ENCODE results near the gene GLS. TPM values are rescaled to one million over a fixed set of nuclear protein-coding genes. Genes with fewer than 3 reads are reported as not detected.

The GLS gene
- total RNA-seq, 5 donors from 2014 or later (not counting 1 experiment from before 2014, with no cell fraction given): 192 to 233 (median 209) TPM

DNA sequence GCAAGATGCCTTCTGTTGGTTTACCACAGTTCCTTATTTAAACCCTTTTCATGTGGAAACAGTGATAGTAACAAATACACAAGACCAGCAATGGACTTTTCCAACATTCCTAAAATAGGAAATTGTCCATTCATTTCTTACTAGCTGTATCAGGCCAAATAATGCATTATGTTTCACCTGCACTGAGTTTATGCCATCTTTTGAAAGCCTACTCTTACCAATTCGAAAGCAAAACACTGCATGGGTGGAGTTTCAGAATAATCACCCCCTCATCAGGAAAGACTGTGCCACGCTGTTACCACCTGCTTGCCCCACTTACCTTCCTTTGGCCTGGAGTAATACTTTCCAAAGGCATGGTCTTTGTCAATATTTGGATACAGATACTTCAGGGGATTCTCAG, 95.9 kb downstream of the GLS start:
- H3K4me3 ChIP-seq (ENCODE audit: control insufficient read depth in 1 of 2, extremely low read depth in 1 of 2, low read length in 1 of 2): no peak overlapping the region
- H3K9me3 Mint-ChIP-seq: no peaks in the 10 kb centered on the region
- H3K27me3 ChIP-seq (replicated peaks in 1 of 2; ENCODE audit: control insufficient read depth in 2 of 2, extremely low read depth in 1 of 2, insufficient read depth in 2 of 2, low read length in 1 of 2): no peaks in the 10 kb centered on the region
- H3K36me3 ChIP-seq (ENCODE audit: control insufficient read depth in 2 of 2, extremely low read depth in 1 of 2, insufficient read depth in 1 of 2, low read length in 1 of 2): peaks cover 12 to 99% of the 10 kb centered on the region in 2 donors
- H3K4me1 ChIP-seq (ENCODE audit: control insufficient read depth in 1 of 2, extremely low read depth in 1 of 2, insufficient read depth in 2 of 2, low read length in 2 of 2): peaks cover 3 to 11% of the 10 kb centered on the region in 2 experiments
- peaks cover 28 to 53% (median 31%) of the 10 kb centered on the region in 3 donors for H3K4me1 Mint-ChIP-seq
- H3K4me3 Mint-ChIP-seq: no peak overlapping the region
- 80% methylated on average over 1 of the region's 2 CpGs for WGBS (ENCODE audit: insufficient coverage)
- ChIA-PET POLR2A (no interaction called here), CTCF (no interaction called here)
- H3K9me3 ChIP-seq: no peaks in the 10 kb centered on the region
- peak overlapping the region in 1 of 2 donors; percentile 69 for H3K27ac Mint-ChIP-seq
- DNase-seq: no peak
- H3K27me3 Mint-ChIP-seq: no peaks in the 10 kb centered on the region
- no peak overlapping the region for H3K27ac ChIP-seq (ENCODE audit: low read length)
- peaks cover 78% of the 10 kb centered on the region for H3K36me3 Mint-ChIP-seq
- ATAC-seq (replicated peaks in 1 of 4): no peak

DNA sequence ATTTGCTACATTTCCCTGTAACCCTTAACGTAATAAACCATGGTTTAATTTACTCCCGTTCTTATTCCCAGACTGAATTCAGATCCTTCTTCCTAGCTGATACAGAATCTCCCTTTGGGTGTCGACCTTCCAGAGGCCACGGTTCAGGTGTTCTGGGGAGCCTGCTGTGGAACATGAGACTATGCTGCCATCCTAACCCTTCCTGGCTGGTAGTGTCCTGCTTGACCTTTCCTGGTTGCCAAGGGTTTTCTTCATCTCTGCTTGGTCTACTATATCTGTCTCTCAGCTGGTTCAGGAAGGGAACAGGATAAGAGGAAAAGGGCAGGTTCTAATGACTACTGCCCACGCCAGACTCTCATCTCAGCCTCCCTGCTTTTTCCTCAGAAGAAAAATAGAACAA, 96.9 kb downstream of the GLS start:
- peaks cover 12 to 99% of the 10 kb centered on the region in 2 donors for H3K36me3 ChIP-seq (ENCODE audit: control insufficient read depth in 2 of 2, extremely low read depth in 1 of 2, insufficient read depth in 1 of 2, low read length in 1 of 2)
- H3K27ac Mint-ChIP-seq: peak overlapping the region; percentile 57 to 94
- CTCF ChIA-PET: no interaction called here
- H3K36me3 Mint-ChIP-seq: peaks cover 84% of the 10 kb centered on the region
- ATAC-seq (replicated peaks in 1 of 4) (no peak), DNase-seq (no peak)
- H3K9me3 Mint-ChIP-seq: no peaks in the 10 kb centered on the region
- H3K9me3 ChIP-seq: no peaks in the 10 kb centered on the region
- H3K27me3 ChIP-seq (replicated peaks in 1 of 2; ENCODE audit: control insufficient read depth in 2 of 2, extremely low read depth in 1 of 2, insufficient read depth in 2 of 2, low read length in 1 of 2): no peaks in the 10 kb centered on the region
- no peak overlapping the region for H3K4me3 ChIP-seq (ENCODE audit: control insufficient read depth in 1 of 2, extremely low read depth in 1 of 2, low read length in 1 of 2)
- H3K4me1 Mint-ChIP-seq: peaks cover 36 to 62% (median 41%) of the 10 kb centered on the region in 3 donors
- 83% methylated on average over 1 of the region's 5 CpGs for WGBS (ENCODE audit: insufficient coverage)
- no peaks in the 10 kb centered on the region for H3K27me3 Mint-ChIP-seq
- POLR2A ChIA-PET: no interaction called here
- peaks cover 3 to 13% of the 10 kb centered on the region in 2 experiments for H3K4me1 ChIP-seq (ENCODE audit: control insufficient read depth in 1 of 2, extremely low read depth in 1 of 2, insufficient read depth in 2 of 2, low read length in 2 of 2)
- H3K27ac ChIP-seq (ENCODE audit: low read length): peak overlapping the region; percentile 16
- no peak overlapping the region for H3K4me3 Mint-ChIP-seq

DNA sequence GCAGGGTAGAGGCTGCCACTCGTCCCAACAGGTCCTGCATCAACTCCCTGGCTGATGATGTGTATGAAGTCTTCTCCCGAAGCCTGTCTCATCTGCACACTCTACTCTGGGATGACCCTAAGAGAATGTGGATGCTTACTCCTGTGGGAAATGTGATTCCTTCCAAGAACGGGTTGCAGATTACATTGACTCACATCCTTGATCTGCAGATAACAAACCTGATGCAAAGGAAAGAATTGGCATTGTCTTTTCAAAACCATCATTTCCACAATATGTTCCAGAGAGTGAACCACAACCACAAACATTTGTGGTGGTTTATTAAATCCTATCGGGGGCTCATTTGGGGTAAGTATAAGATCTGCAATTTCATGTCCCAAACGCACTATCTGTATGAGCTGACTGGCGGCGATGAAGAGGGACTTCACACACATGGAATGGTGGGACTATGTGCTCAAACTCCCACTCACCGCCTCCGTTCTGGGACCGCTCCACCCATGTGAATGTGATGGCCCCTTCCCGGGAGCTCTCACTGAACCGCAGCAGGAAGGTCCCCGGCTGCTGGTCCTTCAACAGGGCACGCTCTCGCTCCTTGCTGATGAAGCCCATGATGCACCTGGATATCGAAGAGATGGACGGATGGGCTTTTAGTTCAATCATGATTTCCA, 97.9 kb downstream of the GLS start:
- 82% methylated on average over 10 of the region's 17 CpGs for WGBS (ENCODE audit: insufficient coverage)
- Histone ChIP-seq H3K27me3 (replicated peaks in 1 of 2; ENCODE audit: control insufficient read depth in 2 of 2, extremely low read depth in 1 of 2, insufficient read depth in 2 of 2, low read length in 1 of 2) (no peaks in the 10 kb centered on the region), H3K36me3 (ENCODE audit: control insufficient read depth in 2 of 2, extremely low read depth in 1 of 2, insufficient read depth in 1 of 2, low read length in 1 of 2) (peaks cover 12 to 99% of the 10 kb centered on the region in 2 donors), H3K4me1 (ENCODE audit: control insufficient read depth in 1 of 2, extremely low read depth in 1 of 2, insufficient read depth in 2 of 2, low read length in 2 of 2) (peaks cover 3 to 13% of the 10 kb centered on the region in 2 experiments), H3K27ac (ENCODE audit: low read length) (peak overlapping the region; percentile 2), H3K4me3 (ENCODE audit: control insufficient read depth in 1 of 2, extremely low read depth in 1 of 2, low read length in 1 of 2) (no peak overlapping the region), H3K9me3 (no peaks in the 10 kb centered on the region)
- Mint-ChIP-seq H3K36me3 (peaks cover 88% of the 10 kb centered on the region), H3K4me1 (peaks cover 44 to 72% (median 50%) of the 10 kb centered on the region in 3 donors), H3K9me3 (no peaks in the 10 kb centered on the region), H3K27me3 (no peaks in the 10 kb centered on the region), H3K4me3 (no peak overlapping the region), H3K27ac (peak overlapping the region; percentile 77 to 94)
- CTCF ChIA-PET: interaction anchor here in 1 of 2 donors (1.0 kb wide), 1 partner anchor 11 kb away, joined by 3 read pairs; no protein-coding TSS in a partner anchor
- ATAC-seq (replicated peaks in 1 of 4): no peak
- no peak for DNase-seq
- POLR2A ChIA-PET: no interaction called here

DNA sequence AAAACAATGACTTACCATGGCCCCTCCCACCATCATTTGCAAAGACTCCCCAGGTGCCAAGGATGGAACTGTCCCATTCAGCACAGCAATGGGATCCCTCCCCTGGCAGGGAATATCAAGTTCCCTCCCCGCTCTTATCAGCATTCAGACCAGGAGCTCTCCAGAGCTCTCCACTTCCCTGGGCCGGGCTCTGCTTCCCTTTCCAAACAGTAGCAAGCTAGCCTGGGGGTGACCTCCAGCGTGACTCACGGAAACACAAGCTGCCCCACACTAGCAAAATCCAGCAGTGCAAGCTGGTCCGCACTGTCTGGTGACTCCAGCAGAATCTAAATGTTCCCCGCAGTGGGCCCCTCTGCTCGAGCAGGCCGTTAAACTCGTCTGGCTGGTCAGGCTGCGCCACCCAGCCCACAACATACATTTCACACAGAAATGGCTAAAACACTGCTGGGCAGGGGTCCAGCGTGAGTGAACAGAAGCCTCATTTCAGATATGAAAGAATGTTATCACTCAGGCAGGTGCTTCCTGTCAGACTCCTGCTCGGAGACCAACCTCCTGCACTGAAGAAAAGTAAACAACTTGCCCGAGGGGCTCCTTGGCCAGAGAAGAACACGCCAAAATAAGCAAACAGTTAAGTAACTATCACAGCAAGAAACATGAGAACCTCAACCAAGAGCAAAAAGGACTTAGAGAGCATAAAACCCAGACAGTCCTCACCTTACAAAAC, 99.4 kb downstream of the GLS start:
- Mint-ChIP-seq H3K4me3 (peak overlapping the region in 1 of 3 donors; percentile 30), H3K27me3 (no peaks in the 10 kb centered on the region), H3K9me3 (no peaks in the 10 kb centered on the region), H3K27ac (peak overlapping the region; percentile 79 to 94), H3K4me1 (peaks cover 53 to 75% (median 61%) of the 10 kb centered on the region in 3 donors), H3K36me3 (peaks cover 90% of the 10 kb centered on the region)
- Histone ChIP-seq H3K4me1 (ENCODE audit: control insufficient read depth in 1 of 2, extremely low read depth in 1 of 2, insufficient read depth in 2 of 2, low read length in 2 of 2) (peaks cover 3 to 13% of the 10 kb centered on the region in 2 experiments), H3K27me3 (replicated peaks in 1 of 2; ENCODE audit: control insufficient read depth in 2 of 2, extremely low read depth in 1 of 2, insufficient read depth in 2 of 2, low read length in 1 of 2) (no peaks in the 10 kb centered on the region), H3K9me3 (no peaks in the 10 kb centered on the region), H3K36me3 (ENCODE audit: control insufficient read depth in 2 of 2, extremely low read depth in 1 of 2, insufficient read depth in 1 of 2, low read length in 1 of 2) (peaks cover 6 to 99% of the 10 kb centered on the region in 2 donors), H3K27ac (ENCODE audit: low read length) (peak overlapping the region; percentile 8), H3K4me3 (ENCODE audit: control insufficient read depth in 1 of 2, extremely low read depth in 1 of 2, low read length in 1 of 2) (no peak overlapping the region)
- ChIA-PET CTCF (interaction anchor here in 1 of 2 donors (0.6 kb wide), 1 partner anchor 353 kb away, joined by 6 read pairs; no protein-coding TSS in a partner anchor), POLR2A (interaction anchor here (0.6 to 0.9 kb wide), 5 partner anchors 19 to 226 kb away, joined by 3 to 6 read pairs (median 3); no protein-coding TSS in a partner anchor)
- peak in 3 of 4 experiments; percentile 22 to 36 (median 34) for ATAC-seq (replicated peaks in 1 of 4)
- DNase-seq: no peak
- 77% methylated on average over 11 of the region's 14 CpGs for WGBS (ENCODE audit: insufficient coverage)

DNA sequence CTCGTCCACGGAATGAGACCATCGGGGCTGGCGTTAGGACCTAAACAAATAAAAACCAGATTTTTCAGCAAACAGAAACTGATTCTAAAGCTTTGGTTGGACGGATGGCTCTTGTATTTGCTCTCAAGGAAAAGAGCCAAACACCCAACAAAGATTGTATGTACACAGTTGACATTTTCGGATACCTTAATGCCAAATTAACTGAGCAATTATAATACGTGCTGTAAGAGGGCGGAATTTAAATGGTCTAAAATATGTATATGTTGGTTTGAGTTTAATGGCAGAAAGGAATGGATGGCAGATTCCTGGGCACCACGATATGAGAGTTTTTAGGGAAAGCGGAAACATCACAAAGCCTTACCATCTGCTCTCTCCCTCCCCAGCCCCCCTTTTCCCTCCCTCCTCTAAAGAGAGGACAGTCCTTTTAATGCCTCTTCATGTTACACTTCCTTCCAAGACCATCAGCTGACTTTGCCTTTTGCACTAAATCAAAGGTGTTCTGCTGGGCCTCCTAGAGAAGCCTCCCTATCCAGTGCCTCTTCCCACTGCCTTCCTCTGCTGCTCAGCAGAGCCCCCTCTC, 100.1 kb downstream of the GLS start:
- peaks cover 58 to 81% (median 67%) of the 10 kb centered on the region in 3 donors for H3K4me1 Mint-ChIP-seq
- H3K27me3 Mint-ChIP-seq: no peaks in the 10 kb centered on the region
- 95% methylated on average over 4 of the region's 10 CpGs for WGBS (ENCODE audit: insufficient coverage)
- ChIA-PET CTCF (no interaction called here), POLR2A (no interaction called here)
- ATAC-seq (replicated peaks in 1 of 4) (no peak), DNase-seq (no peak)
- peak overlapping the region in 1 of 3 donors; percentile 30 for H3K4me3 Mint-ChIP-seq
- no peaks in the 10 kb centered on the region for H3K9me3 Mint-ChIP-seq
- peak overlapping the region; percentile 8 for H3K27ac ChIP-seq (ENCODE audit: low read length)
- peaks cover 3 to 13% of the 10 kb centered on the region in 2 experiments for H3K4me1 ChIP-seq (ENCODE audit: control insufficient read depth in 1 of 2, extremely low read depth in 1 of 2, insufficient read depth in 2 of 2, low read length in 2 of 2)
- H3K27me3 ChIP-seq (replicated peaks in 1 of 2; ENCODE audit: control insufficient read depth in 2 of 2, extremely low read depth in 1 of 2, insufficient read depth in 2 of 2, low read length in 1 of 2): no peaks in the 10 kb centered on the region
- no peak overlapping the region for H3K4me3 ChIP-seq (ENCODE audit: control insufficient read depth in 1 of 2, extremely low read depth in 1 of 2, low read length in 1 of 2)
- no peaks in the 10 kb centered on the region for H3K9me3 ChIP-seq
- H3K36me3 Mint-ChIP-seq: peaks cover 89% of the 10 kb centered on the region
- peaks cover 8 to 99% of the 10 kb centered on the region in 2 donors for H3K36me3 ChIP-seq (ENCODE audit: control insufficient read depth in 2 of 2, extremely low read depth in 1 of 2, insufficient read depth in 1 of 2, low read length in 1 of 2)
- H3K27ac Mint-ChIP-seq: peak overlapping the region; percentile 79 to 94

DNA sequence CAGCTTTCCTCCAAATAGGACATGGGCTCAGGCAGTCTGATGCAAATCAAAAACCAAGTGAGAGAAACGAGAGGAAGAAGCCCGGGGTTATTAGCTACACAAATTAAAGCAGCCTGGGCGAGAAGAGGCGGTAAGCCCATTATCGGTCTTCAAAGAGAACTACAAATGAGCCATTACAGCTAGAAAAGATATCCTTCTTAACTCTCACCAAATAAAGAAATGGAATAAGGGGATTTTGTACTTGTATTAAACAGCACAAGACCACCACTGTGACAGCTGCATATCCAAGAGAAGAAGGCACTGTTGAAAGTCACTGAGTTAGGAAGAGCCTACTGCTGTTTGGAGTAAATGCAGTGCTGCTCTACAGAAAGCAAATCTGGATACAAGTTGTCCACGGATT, 100.7 kb downstream of the GLS start:
- H3K9me3 Mint-ChIP-seq: no peaks in the 10 kb centered on the region
- no peak for ATAC-seq (replicated peaks in 1 of 4)
- no peaks in the 10 kb centered on the region for H3K27me3 Mint-ChIP-seq
- Histone ChIP-seq H3K36me3 (ENCODE audit: control insufficient read depth in 2 of 2, extremely low read depth in 1 of 2, insufficient read depth in 1 of 2, low read length in 1 of 2) (peaks cover 14 to 99% of the 10 kb centered on the region in 2 donors), H3K27me3 (replicated peaks in 1 of 2; ENCODE audit: control insufficient read depth in 2 of 2, extremely low read depth in 1 of 2, insufficient read depth in 2 of 2, low read length in 1 of 2) (no peaks in the 10 kb centered on the region), H3K27ac (ENCODE audit: low read length) (peak overlapping the region; percentile 15), H3K4me1 (ENCODE audit: control insufficient read depth in 1 of 2, extremely low read depth in 1 of 2, insufficient read depth in 2 of 2, low read length in 2 of 2) (peaks cover 3 to 18% of the 10 kb centered on the region in 2 experiments), H3K4me3 (ENCODE audit: control insufficient read depth in 1 of 2, extremely low read depth in 1 of 2, low read length in 1 of 2) (no peak overlapping the region), H3K9me3 (no peaks in the 10 kb centered on the region)
- peaks cover 90% of the 10 kb centered on the region for H3K36me3 Mint-ChIP-seq
- 81% methylated on average over 3 of the region's 6 CpGs for WGBS (ENCODE audit: insufficient coverage)
- no peak for DNase-seq
- H3K27ac Mint-ChIP-seq: peak overlapping the region; percentile 79 to 94
- ChIA-PET CTCF (no interaction called here), POLR2A (no interaction called here)
- peak overlapping the region in 1 of 3 donors; percentile 23 for H3K4me3 Mint-ChIP-seq
- peaks cover 62 to 83% (median 68%) of the 10 kb centered on the region in 3 donors for H3K4me1 Mint-ChIP-seq

Measured in T-cell (primary cell).